C4-2B (cell line): ENCODE results near the gene GCLC.

Experiments used
- ZFX ChIP-seq: fragments of 450-650 bp; IDR thresholded peaks from 2 replicates; pipeline ENCODE4 v1.6.1; 2017
- TF ChIP-seq, protein P1 (sequence below): fragments of 450-650 bp; conservative IDR thresholded peaks from 2 replicates; pipeline ENCODE4 v1.5.1; 2017; ENCODE audit warnings: mild to moderate bottlenecking

DNA sequence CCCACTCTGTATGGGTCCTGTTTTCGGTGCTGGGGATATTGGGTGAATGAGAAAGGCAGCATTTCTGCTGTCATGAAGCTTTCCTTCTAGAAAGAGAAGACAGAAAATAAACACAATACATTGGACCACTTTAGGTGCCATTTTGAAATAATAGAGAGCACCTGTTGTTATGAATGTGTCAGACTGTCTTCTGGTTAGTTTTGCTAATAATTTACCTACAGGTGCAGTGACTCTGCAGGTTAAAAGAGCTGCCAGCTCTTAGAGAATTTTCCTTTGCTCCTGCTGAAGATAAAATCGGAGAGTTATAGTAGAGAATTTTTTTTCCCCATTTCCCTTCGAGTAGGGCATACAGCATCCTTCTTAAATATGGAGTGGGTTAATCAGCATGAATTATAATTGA, 21.9 kb upstream of the GCLC start:
- TF ChIP-seq, protein P1, sequence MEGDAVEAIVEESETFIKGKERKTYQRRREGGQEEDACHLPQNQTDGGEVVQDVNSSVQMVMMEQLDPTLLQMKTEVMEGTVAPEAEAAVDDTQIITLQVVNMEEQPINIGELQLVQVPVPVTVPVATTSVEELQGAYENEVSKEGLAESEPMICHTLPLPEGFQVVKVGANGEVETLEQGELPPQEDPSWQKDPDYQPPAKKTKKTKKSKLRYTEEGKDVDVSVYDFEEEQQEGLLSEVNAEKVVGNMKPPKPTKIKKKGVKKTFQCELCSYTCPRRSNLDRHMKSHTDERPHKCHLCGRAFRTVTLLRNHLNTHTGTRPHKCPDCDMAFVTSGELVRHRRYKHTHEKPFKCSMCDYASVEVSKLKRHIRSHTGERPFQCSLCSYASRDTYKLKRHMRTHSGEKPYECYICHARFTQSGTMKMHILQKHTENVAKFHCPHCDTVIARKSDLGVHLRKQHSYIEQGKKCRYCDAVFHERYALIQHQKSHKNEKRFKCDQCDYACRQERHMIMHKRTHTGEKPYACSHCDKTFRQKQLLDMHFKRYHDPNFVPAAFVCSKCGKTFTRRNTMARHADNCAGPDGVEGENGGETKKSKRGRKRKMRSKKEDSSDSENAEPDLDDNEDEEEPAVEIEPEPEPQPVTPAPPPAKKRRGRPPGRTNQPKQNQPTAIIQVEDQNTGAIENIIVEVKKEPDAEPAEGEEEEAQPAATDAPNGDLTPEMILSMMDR, result no peak
- TF ChIP-seq ZFX, result no peak
